Stimulated activated naive B cell treated with anti-CD40 and anti-IgM and Interleukin-4, amounts not matched to agents 10 μg/mL and 1 μg/mL and 100 μg/mL, for 72 hours (primary cell): ENCODE data around the gene SAPCD2.

ENCODE experiments used
- ATAC-seq, 2 donors: fragments of 150-1000 bp; cut with Tn5 transposase; replicated peaks; 2 replicates each; pipeline ENCODE4 v1.10.0; 2021; ENCODE audit warnings: moderate library complexity in 1 of 2
- DNase-seq: peaks from one replicate; pipeline ENCODE4 v3.0.0; 2021
- H3K27ac Mint-ChIP-seq: one replicate; pipeline ENCODE4 v1.8.0; 2022; ENCODE audit warnings: mild to moderate bottlenecking, mixed read lengths
- H3K27me3 Mint-ChIP-seq, 2 donors: one replicate each; pipeline ENCODE4 v1.8.0; 2022; ENCODE audit warnings: mixed read lengths in 2 of 2
- H3K36me3 Mint-ChIP-seq, 2 donors: one replicate each; pipeline ENCODE4 v1.8.0; 2022; ENCODE audit warnings: mixed read lengths in 2 of 2, mild to moderate bottlenecking in 1 of 2
- H3K4me1 Mint-ChIP-seq, 2 donors: one replicate each; pipeline ENCODE4 v1.8.0; 2022; ENCODE audit warnings: mixed read lengths in 2 of 2, mild to moderate bottlenecking in 1 of 2
- H3K4me3 Mint-ChIP-seq, 2 donors: one replicate each; pipeline ENCODE4 v1.8.0; 2022; ENCODE audit warnings: mild to moderate bottlenecking in 2 of 2, mixed read lengths in 2 of 2, moderate library complexity in 1 of 2
- H3K9me3 Mint-ChIP-seq, 2 donors: one replicate each; pipeline ENCODE4 v1.8.0; 2022; ENCODE audit warnings: mixed read lengths in 2 of 2, mild to moderate bottlenecking in 1 of 2

Gene SAPCD2

DNA sequence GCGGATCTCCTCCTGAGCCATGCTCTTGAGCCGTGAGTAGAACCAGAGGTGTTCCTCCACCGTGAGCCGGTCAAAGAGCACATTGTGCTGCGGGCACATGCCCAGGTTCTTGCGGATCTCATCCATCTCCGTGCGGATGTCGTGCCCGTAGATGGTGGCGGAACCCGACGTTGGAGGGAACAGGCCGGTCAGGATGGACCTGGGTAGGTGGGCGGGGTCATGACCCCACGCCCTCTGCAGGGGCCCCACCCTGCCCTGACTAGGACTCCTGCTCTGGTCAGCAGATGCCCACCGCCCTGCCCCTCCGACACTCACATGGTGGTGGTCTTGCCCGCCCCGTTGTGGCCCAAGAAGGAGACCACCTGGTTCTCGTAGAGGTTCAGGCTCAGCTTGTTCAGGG lies 54.4 kb downstream of the SAPCD2 start:
- DNase-seq (no peak), ATAC-seq (no peak)
- Mint-ChIP-seq H3K27me3 (no peaks in the 10 kb centered on the region), H3K4me1 (no peaks in the 10 kb centered on the region), H3K4me3 (no peak overlapping the region), H3K9me3 (no peaks in the 10 kb centered on the region), H3K27ac (no peak overlapping the region), H3K36me3 (peaks cover 7 to 11% of the 10 kb centered on the region in 2 donors)

DNA sequence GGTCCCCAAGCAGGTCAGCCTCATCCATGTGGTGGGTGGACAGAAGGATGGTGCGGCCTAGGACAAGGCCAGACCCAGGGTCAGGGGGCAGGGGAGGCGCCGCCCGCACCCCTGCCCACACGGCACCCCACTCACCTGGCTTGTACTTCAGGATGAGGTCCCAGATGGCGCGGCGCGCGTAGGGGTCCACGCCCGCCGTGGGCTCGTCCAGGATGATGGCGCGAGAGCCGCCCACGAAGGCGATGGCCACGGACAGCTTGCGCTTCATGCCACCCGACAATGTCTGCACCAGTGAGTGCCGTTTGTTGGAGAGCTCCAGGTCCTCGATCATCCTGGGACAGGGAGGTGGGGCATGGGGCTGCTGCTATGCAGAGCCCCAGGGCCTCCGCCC lies 54.8 kb downstream of the SAPCD2 start:
- H3K36me3 Mint-ChIP-seq, result peaks cover 7 to 11% of the 10 kb centered on the region in 2 donors
- no peak overlapping the region for H3K27ac Mint-ChIP-seq
- H3K9me3 Mint-ChIP-seq, result no peaks in the 10 kb centered on the region
- no peaks in the 10 kb centered on the region for H3K4me1 Mint-ChIP-seq
- no peaks in the 10 kb centered on the region for H3K27me3 Mint-ChIP-seq
- ATAC-seq (no peak), DNase-seq (no peak)
- no peak overlapping the region for H3K4me3 Mint-ChIP-seq

DNA sequence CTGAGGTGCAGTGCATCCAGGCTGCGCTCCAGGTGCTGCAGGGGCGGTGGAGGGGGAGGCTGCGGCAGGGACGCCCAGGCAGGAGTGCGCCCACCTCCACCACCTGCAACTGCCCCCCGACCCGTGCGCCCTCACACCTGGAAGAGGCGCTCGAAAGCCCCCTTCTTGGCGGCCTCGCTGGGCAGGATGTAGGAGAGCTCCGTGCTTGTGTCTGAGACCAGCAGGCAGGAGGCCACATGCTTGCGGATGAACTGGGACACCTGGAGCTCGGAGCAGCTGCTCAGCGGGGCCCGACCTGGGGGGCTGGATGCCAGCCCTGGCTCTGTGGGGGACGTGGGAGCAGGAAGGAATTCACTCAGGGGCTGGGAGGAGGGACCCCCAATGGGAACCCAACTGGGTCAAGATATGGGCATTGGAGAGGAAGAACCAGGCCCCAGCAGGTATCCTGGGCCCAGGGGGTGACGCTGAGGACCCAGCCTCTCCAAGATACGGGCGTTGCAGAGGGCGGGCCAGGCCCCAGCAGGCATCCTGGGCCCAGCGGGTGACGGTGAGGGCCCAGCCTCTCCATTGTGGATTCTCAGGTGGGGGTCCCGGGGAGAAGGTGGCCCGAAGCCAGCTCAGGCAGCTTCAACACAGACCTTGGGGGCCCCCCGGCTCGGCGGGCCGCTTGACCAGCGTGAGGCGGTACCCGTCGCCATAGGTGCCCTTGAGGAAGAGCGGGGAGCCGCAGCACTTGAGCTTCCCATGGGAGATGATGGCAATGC lies 55.4 kb downstream of the SAPCD2 start:
- Mint-ChIP-seq H3K9me3 (no peaks in the 10 kb centered on the region), H3K27me3 (no peaks in the 10 kb centered on the region), H3K27ac (no peak overlapping the region), H3K4me1 (no peaks in the 10 kb centered on the region), H3K36me3 (peaks cover 7 to 11% of the 10 kb centered on the region in 2 donors), H3K4me3 (no peak overlapping the region)
- ATAC-seq (no peak), DNase-seq (no peak)

- Mint-ChIP-seq H3K27me3 (no peaks in the 10 kb centered on the region), H3K36me3 (peaks cover 7 to 11% of the 10 kb centered on the region in 2 donors), H3K4me1 (no peaks in the 10 kb centered on the region), H3K9me3 (no peaks in the 10 kb centered on the region), H3K4me3 (no peak overlapping the region), H3K27ac (no peak overlapping the region)
- DNase-seq (no peak), ATAC-seq (no peak)
Measured at GRCh38 chr9:137014166-137014565, 56.2 kb downstream of the SAPCD2 start.

GRCh38 chr9:137013571-137013940 lies 56.8 kb downstream of the SAPCD2 start:
- no peaks in the 10 kb centered on the region for H3K27me3 Mint-ChIP-seq
- ATAC-seq, result no peak
- no peaks in the 10 kb centered on the region for H3K4me1 Mint-ChIP-seq
- no peak overlapping the region for H3K27ac Mint-ChIP-seq
- peaks cover 7 to 11% of the 10 kb centered on the region in 2 donors for H3K36me3 Mint-ChIP-seq
- H3K4me3 Mint-ChIP-seq, result no peak overlapping the region
- no peaks in the 10 kb centered on the region for H3K9me3 Mint-ChIP-seq
- no peak for DNase-seq

DNA sequence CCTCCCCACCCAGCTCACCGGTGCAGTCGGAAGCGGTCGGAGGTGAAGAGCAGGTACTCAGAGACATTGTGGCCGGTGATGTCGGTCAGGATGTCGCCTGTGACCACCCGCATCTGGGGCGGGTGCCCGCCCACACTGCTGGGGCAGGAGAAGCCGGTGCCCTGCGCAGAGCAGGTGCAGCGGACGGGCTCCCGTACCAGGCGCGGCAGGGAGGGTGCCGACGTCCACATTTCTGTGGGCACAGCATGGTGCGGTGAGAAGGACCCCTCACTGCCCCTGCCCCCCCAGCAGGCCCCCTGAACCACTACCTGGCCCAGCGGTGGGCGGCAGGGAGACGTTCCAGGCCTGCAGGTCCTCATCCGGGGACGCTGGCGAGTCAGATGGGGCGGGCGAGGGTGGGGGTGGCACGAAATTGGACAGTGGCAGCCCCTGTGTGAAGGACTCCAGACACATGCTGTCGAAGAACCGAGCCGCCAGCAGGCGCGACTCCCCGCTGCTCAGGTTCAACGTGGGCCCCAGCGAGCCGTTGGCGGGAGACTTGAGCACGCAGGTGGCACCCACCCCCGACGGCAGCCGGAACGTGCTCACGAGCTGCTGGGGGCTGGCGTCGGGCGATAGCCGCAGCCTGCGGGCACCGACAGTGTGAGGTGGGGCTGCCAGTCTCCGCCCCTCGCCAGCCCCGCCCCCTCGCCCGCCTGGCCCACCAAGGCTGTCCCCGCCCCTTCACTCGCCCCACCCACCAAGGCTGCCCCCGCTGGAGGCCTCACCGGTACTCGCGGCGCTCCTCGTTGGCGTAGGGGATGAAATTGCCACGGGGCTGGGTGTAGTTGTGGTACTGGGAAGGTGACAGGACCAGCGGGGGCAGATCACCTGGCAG lies 57.4 kb downstream of the SAPCD2 start:
- ATAC-seq, result no peak
- no peaks in the 10 kb centered on the region for H3K4me1 Mint-ChIP-seq
- no peak overlapping the region for H3K27ac Mint-ChIP-seq
- H3K27me3 Mint-ChIP-seq, result no peaks in the 10 kb centered on the region
- no peak for DNase-seq
- H3K36me3 Mint-ChIP-seq, result peaks cover 7 to 11% of the 10 kb centered on the region in 2 donors
- H3K9me3 Mint-ChIP-seq, result no peaks in the 10 kb centered on the region
- H3K4me3 Mint-ChIP-seq, result no peak overlapping the region
